ENCODE measurements around the gene LRRC8A.
"Not testable (repeated sequence)": the region's sequence is repeated elsewhere in the genome, so short reads cannot be mapped to it uniquely, and the experiment has no call there.

Gene LRRC8A

GRCh38 chr9:128881884-128882676 is at the start of gene LRRC8A, which contains the start of gene KYAT1:
LRRC8A (plus strand) TSS chr9:128882133; CDS start chr9:128907165, 25,032 bp downstream.
KYAT1 (minus strand) TSS chr9:128881950; CDS start chr9:128845405, 36,545 bp downstream.
- H3K27me3 ChIP-seq (ENCODE audit: control insufficient read depth, insufficient read depth, low read length) = no peaks in the 10 kb centered on the region
- H3K27ac ChIP-seq (ENCODE audit: low read length) = peak within 1 kb of the TSS; percentile 17
- H3K36me3 ChIP-seq (ENCODE audit: control insufficient read depth, low read depth, low read length) = peaks cover 27% of the 10 kb centered on the region

GRCh38 chr9:128833696-128834095 is 48.2 kb upstream of the LRRC8A start:
- Histone ChIP-seq H3K27me3 (ENCODE audit: control insufficient read depth, insufficient read depth, low read length) (no peaks in the 10 kb centered on the region), H3K4me1 (ENCODE audit: control insufficient read depth, low read depth, low read length) (no peaks in the 10 kb centered on the region), H3K9me3 (ENCODE audit: control insufficient read depth, low read depth, low read length) (no peaks in the 10 kb centered on the region), H3K36me3 (ENCODE audit: control insufficient read depth, low read depth, low read length) (peaks cover 13% of the 10 kb centered on the region), H3K4me3 (ENCODE audit: low read length) (no peak overlapping the region), H3K9ac (ENCODE audit: low read length) (no peak overlapping the region), H3K27ac (ENCODE audit: low read length) (no peak overlapping the region)

More at GRCh38 chr9:128881884-128882676, at the start of gene LRRC8A, which contains the start of gene KYAT1:
- H3K4me3 ChIP-seq (ENCODE audit: low read length) = peak within 1 kb of the TSS; percentile 79
- no peaks in the 10 kb centered on the region for H3K9me3 ChIP-seq (ENCODE audit: control insufficient read depth, low read depth, low read length)
- H3K4me1 ChIP-seq (ENCODE audit: control insufficient read depth, low read depth, low read length) = peaks cover 9% of the 10 kb centered on the region
- peak within 1 kb of the TSS; percentile 80 for H3K9ac ChIP-seq (ENCODE audit: low read length)

- H3K27ac ChIP-seq (ENCODE audit: low read length) = no peak overlapping the region
- H3K4me1 ChIP-seq (ENCODE audit: control insufficient read depth, low read depth, low read length) = no peaks in the 10 kb centered on the region
- no peaks in the 10 kb centered on the region for H3K27me3 ChIP-seq (ENCODE audit: control insufficient read depth, insufficient read depth, low read length)
- no peak overlapping the region for H3K4me3 ChIP-seq (ENCODE audit: low read length)
- H3K36me3 ChIP-seq (ENCODE audit: control insufficient read depth, low read depth, low read length) = peaks cover 13% of the 10 kb centered on the region
- no peaks in the 10 kb centered on the region for H3K9me3 ChIP-seq (ENCODE audit: control insufficient read depth, low read depth, low read length)
- no peak overlapping the region for H3K9ac ChIP-seq (ENCODE audit: low read length)
Observed at GRCh38 chr9:128835246-128836210, 46.4 kb upstream of the LRRC8A start.

GRCh38 chr9:128836509-128837145 is 45.3 kb upstream of the LRRC8A start:
- H3K9me3 ChIP-seq (ENCODE audit: control insufficient read depth, low read depth, low read length) = no peaks in the 10 kb centered on the region
- no peaks in the 10 kb centered on the region for H3K4me1 ChIP-seq (ENCODE audit: control insufficient read depth, low read depth, low read length)
- H3K36me3 ChIP-seq (ENCODE audit: control insufficient read depth, low read depth, low read length) = peaks cover 13% of the 10 kb centered on the region
- H3K27me3 ChIP-seq (ENCODE audit: control insufficient read depth, insufficient read depth, low read length) = no peaks in the 10 kb centered on the region
- no peak overlapping the region for H3K27ac ChIP-seq (ENCODE audit: low read length)
- no peak overlapping the region for H3K4me3 ChIP-seq (ENCODE audit: low read length)
- H3K9ac ChIP-seq (ENCODE audit: low read length) = no peak overlapping the region

GRCh38 chr9:128838338-128838737 is 43.6 kb upstream of the LRRC8A start:
- H3K27ac ChIP-seq (ENCODE audit: low read length) = no peak overlapping the region
- no peaks in the 10 kb centered on the region for H3K27me3 ChIP-seq (ENCODE audit: control insufficient read depth, insufficient read depth, low read length)
- H3K4me3 ChIP-seq (ENCODE audit: low read length) = no peak overlapping the region
- H3K36me3 ChIP-seq (ENCODE audit: control insufficient read depth, low read depth, low read length) = peaks cover 13% of the 10 kb centered on the region
- no peaks in the 10 kb centered on the region for H3K9me3 ChIP-seq (ENCODE audit: control insufficient read depth, low read depth, low read length)
- H3K4me1 ChIP-seq (ENCODE audit: control insufficient read depth, low read depth, low read length) = no peaks in the 10 kb centered on the region
- H3K9ac ChIP-seq (ENCODE audit: low read length) = no peak overlapping the region

GRCh38 chr9:128840524-128840923 is 41.4 kb upstream of the LRRC8A start:
- Histone ChIP-seq H3K4me3 (ENCODE audit: low read length) (no peak overlapping the region), H3K9ac (ENCODE audit: low read length) (no peak overlapping the region), H3K4me1 (ENCODE audit: control insufficient read depth, low read depth, low read length) (no peaks in the 10 kb centered on the region), H3K27me3 (ENCODE audit: control insufficient read depth, insufficient read depth, low read length) (no peaks in the 10 kb centered on the region), H3K27ac (ENCODE audit: low read length) (no peak overlapping the region), H3K9me3 (ENCODE audit: control insufficient read depth, low read depth, low read length) (no peaks in the 10 kb centered on the region), H3K36me3 (ENCODE audit: control insufficient read depth, low read depth, low read length) (peaks cover 4% of the 10 kb centered on the region)

- no peaks in the 10 kb centered on the region for H3K27me3 ChIP-seq (ENCODE audit: control insufficient read depth, insufficient read depth, low read length)
Observed at GRCh38 chr9:128841694-128842492, 40.0 kb upstream of the LRRC8A start.

GRCh38 chr9:128843171-128843570 is 38.8 kb upstream of the LRRC8A start:
- not testable (repeated sequence) for H3K4me1 ChIP-seq (ENCODE audit: control insufficient read depth, low read depth, low read length); H3K9ac ChIP-seq (ENCODE audit: low read length); H3K36me3 ChIP-seq (ENCODE audit: control insufficient read depth, low read depth, low read length); H3K4me3 ChIP-seq (ENCODE audit: low read length); H3K27me3 ChIP-seq (ENCODE audit: control insufficient read depth, insufficient read depth, low read length); H3K27ac ChIP-seq (ENCODE audit: low read length); H3K9me3 ChIP-seq (ENCODE audit: control insufficient read depth, low read depth, low read length)

More at GRCh38 chr9:128841694-128842492, 40.0 kb upstream of the LRRC8A start:
- Histone ChIP-seq H3K4me1 (ENCODE audit: control insufficient read depth, low read depth, low read length) (no peaks in the 10 kb centered on the region), H3K9me3 (ENCODE audit: control insufficient read depth, low read depth, low read length) (no peaks in the 10 kb centered on the region), H3K27ac (ENCODE audit: low read length) (no peak overlapping the region), H3K4me3 (ENCODE audit: low read length) (no peak overlapping the region), H3K9ac (ENCODE audit: low read length) (no peak overlapping the region), H3K36me3 (ENCODE audit: control insufficient read depth, low read depth, low read length) (peaks cover 3% of the 10 kb centered on the region)

GRCh38 chr9:128845186-128845931 is 36.6 kb upstream of the LRRC8A start:
- Histone ChIP-seq H3K27ac (ENCODE audit: low read length) (no peak overlapping the region), H3K4me1 (ENCODE audit: control insufficient read depth, low read depth, low read length) (no peaks in the 10 kb centered on the region), H3K4me3 (ENCODE audit: low read length) (no peak overlapping the region), H3K36me3 (ENCODE audit: control insufficient read depth, low read depth, low read length) (no peaks in the 10 kb centered on the region), H3K27me3 (ENCODE audit: control insufficient read depth, insufficient read depth, low read length) (no peaks in the 10 kb centered on the region), H3K9me3 (ENCODE audit: control insufficient read depth, low read depth, low read length) (no peaks in the 10 kb centered on the region), H3K9ac (ENCODE audit: low read length) (no peak overlapping the region)

- Histone ChIP-seq H3K9ac (ENCODE audit: low read length) (no peak overlapping the region), H3K27ac (ENCODE audit: low read length) (no peak overlapping the region), H3K36me3 (ENCODE audit: control insufficient read depth, low read depth, low read length) (no peaks in the 10 kb centered on the region), H3K4me3 (ENCODE audit: low read length) (no peak overlapping the region), H3K9me3 (ENCODE audit: control insufficient read depth, low read depth, low read length) (no peaks in the 10 kb centered on the region), H3K4me1 (ENCODE audit: control insufficient read depth, low read depth, low read length) (no peaks in the 10 kb centered on the region), H3K27me3 (ENCODE audit: control insufficient read depth, insufficient read depth, low read length) (no peaks in the 10 kb centered on the region)
Observed at GRCh38 chr9:128846680-128847030, 35.3 kb upstream of the LRRC8A start.
